Immature natural killer cell (primary cell): ENCODE measurements around the gene HMGN2. TPM values are rescaled to one million over a fixed set of nuclear protein-coding genes. Genes with fewer than 3 reads are reported as not detected.

Experiments
- DNase-seq, 3 donors: peaks; one replicate each; pipeline ENCODE4 v3.0.0; 2022; ENCODE audit warnings: mixed read lengths in 1 of 3
- H3K27ac Mint-ChIP-seq, 6 donors: one replicate each; pipeline ENCODE4 v1.8.0; 2020; ENCODE audit warnings: mixed read lengths in 6 of 6, mild to moderate bottlenecking in 5 of 6, inconsistent platforms in 4 of 6, moderate library complexity in 3 of 6
- H3K27me3 Mint-ChIP-seq, 3 donors: one replicate each; pipeline ENCODE4 v1.8.0; 2020 to 2021; ENCODE audit warnings: low read depth in 3 of 3, mild to moderate bottlenecking in 3 of 3, mixed read lengths in 3 of 3, moderate library complexity in 3 of 3, inconsistent platforms in 1 of 3
- H3K36me3 Mint-ChIP-seq, 3 donors: one replicate each; pipeline ENCODE4 v1.8.0; 2020; ENCODE audit warnings: mixed read lengths in 3 of 3, inconsistent platforms in 2 of 3, mild to moderate bottlenecking in 2 of 3
- H3K4me1 Mint-ChIP-seq, 2 donors: one replicate each; pipeline ENCODE4 v1.8.0; 2020; ENCODE audit warnings: inconsistent platforms in 2 of 2, mild to moderate bottlenecking in 2 of 2, mixed read lengths in 2 of 2, moderate library complexity in 1 of 2
- H3K4me3 Mint-ChIP-seq, 5 donors: one replicate each; pipeline ENCODE4 v1.8.0; 2020; ENCODE audit warnings: mild to moderate bottlenecking in 5 of 5, mixed read lengths in 5 of 5, inconsistent platforms in 3 of 5, moderate library complexity in 3 of 5
- H3K9me3 Mint-ChIP-seq, 6 donors: one replicate each; pipeline ENCODE4 v1.8.0; 2020; ENCODE audit warnings: mild to moderate bottlenecking in 6 of 6, mixed read lengths in 6 of 6, inconsistent platforms in 4 of 6, moderate library complexity in 3 of 6
- polyA plus RNA-seq, 3 donors: library from polyadenylated mRNA; unstranded; fragments of 300-500 nt; fragmentation: Illumina TruSeq; gene quantifications; one replicate each; pipeline ENCODE4 v1.2.3, GENCODE V29; 2021

HMGN2 gene
- polyA plus RNA-seq, 3 donors from 2014 or later = 598 to 729 (median 677) TPM

- no peak overlapping the region for H3K27ac Mint-ChIP-seq
- H3K4me3 Mint-ChIP-seq = no peak overlapping the region
- H3K27me3 Mint-ChIP-seq = peaks cover 0 to 5% (median 0%) of the 10 kb centered on the region in 3 donors
- H3K4me1 Mint-ChIP-seq = peaks cover 3 to 4% of the 10 kb centered on the region in 2 donors
- no peaks in the 10 kb centered on the region for H3K9me3 Mint-ChIP-seq
- no peak for DNase-seq
- no peaks in the 10 kb centered on the region for H3K36me3 Mint-ChIP-seq
Observed at GRCh38 chr1:26524181-26524580, 51.9 kb downstream of the HMGN2 start.

Other genes with a start within 250 kb of the HMGN2 start
- 1 to 10 TPM; 4.0 to 6.9 (median 5.4) TPM for gene CEP85, start 238.2 kb upstream of the HMGN2 start, polyA plus RNA-seq
- 1,000 to 10,000 TPM; 1,203 to 2,040 (median 1,333) TPM for gene SH3BGRL3, start 192.4 kb upstream of the HMGN2 start, polyA plus RNA-seq
- gene UBXN11, start 165.8 kb upstream of the HMGN2 start, polyA plus RNA-seq = 1 to 10 TPM; 5.7 to 8.8 (median 8.3) TPM
- gene CD52, start 154.5 kb upstream of the HMGN2 start, polyA plus RNA-seq = 1,000 to 10,000 TPM; 3,509 to 3,975 (median 3,639) TPM
- 1 to 10 TPM in 2 of 3 donors, not detected in 1; 1.2 to 1.3 TPM for gene CRYBG2, start 118.3 kb upstream of the HMGN2 start, polyA plus RNA-seq
- gene ZNF683, start 99.7 kb upstream of the HMGN2 start, polyA plus RNA-seq = 10 to 100 TPM in 2 of 3 donors, 1 to 10 TPM in 1; 4.1 to 61.3 (median 24.2) TPM
- not detected for gene LIN28A, start 61.6 kb upstream of the HMGN2 start, polyA plus RNA-seq
- 10 to 100 TPM; 18.6 to 40.3 (median 24.4) TPM for gene DHDDS, start 40.1 kb upstream of the HMGN2 start, polyA plus RNA-seq
- gene RPS6KA1, start 57.3 kb downstream of the HMGN2 start, polyA plus RNA-seq = 100 to 1,000 TPM; 292 to 371 (median 349) TPM
- 10 to 100 TPM in 2 of 3 donors, 1 to 10 TPM in 1; 7.1 to 34.6 (median 16.0) TPM for gene ARID1A, start 223.6 kb downstream of the HMGN2 start, polyA plus RNA-seq